ENCODE measurements around the gene PRDM16.
A peak's percentile ranks its signal among the peaks of the same experiment; 100 is the strongest.

Gene PRDM16

GRCh38 chr1:3064901-3065300 is 4.1 kb upstream of the PRDM16 start:
- no peak overlapping the region for H3K4me3 Mint-ChIP-seq
- peaks cover 0 to 2% of the 10 kb centered on the region in 2 donors for H3K4me1 Mint-ChIP-seq (ENCODE audit: low read depth in 2 of 2)
- H3K36me3 Mint-ChIP-seq (ENCODE audit: insufficient read depth), result no peaks in the 10 kb centered on the region
- H3K27ac Mint-ChIP-seq, result no peak overlapping the region
- H3K27me3 Mint-ChIP-seq, result peaks cover 7 to 35% of the 10 kb centered on the region in 2 donors
- no peaks in the 10 kb centered on the region for H3K9me3 Mint-ChIP-seq
- no peak for DNase-seq
- no peak for ATAC-seq (replicated peaks)

DNA sequence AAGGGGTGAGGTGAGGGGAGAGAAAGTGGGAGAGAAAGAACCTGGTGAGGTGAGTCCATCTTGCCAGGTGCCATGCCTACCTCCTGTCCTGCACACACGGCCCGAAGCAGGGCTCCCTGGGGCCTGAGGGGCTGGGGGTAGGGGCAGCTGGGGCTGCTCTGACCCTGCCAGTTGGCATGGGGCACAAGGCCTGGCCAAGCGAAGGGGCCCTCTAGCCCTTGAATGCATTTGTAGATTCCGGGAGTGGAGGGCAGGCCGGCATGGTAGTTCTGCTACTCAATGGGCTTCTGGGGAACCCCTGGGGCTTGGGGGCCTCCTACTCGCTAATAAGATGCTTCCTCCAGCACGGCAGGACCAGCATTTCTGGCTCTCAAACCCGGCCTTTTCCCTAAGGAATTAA is 3.6 kb upstream of the PRDM16 start:
- H3K27ac Mint-ChIP-seq, result no peak overlapping the region
- H3K27me3 Mint-ChIP-seq, result peaks cover 7 to 33% of the 10 kb centered on the region in 2 donors
- no peaks in the 10 kb centered on the region for H3K36me3 Mint-ChIP-seq (ENCODE audit: insufficient read depth)
- DNase-seq, result no peak
- H3K4me1 Mint-ChIP-seq (ENCODE audit: low read depth in 2 of 2), result peaks cover 0 to 2% of the 10 kb centered on the region in 2 donors
- no peak for ATAC-seq (replicated peaks)
- H3K4me3 Mint-ChIP-seq, result no peak overlapping the region
- H3K9me3 Mint-ChIP-seq, result no peaks in the 10 kb centered on the region

GRCh38 chr1:3065797-3066196 is 3.2 kb upstream of the PRDM16 start:
- DNase-seq, result no peak
- H3K9me3 Mint-ChIP-seq, result no peaks in the 10 kb centered on the region
- ATAC-seq (replicated peaks), result no peak
- no peak overlapping the region for H3K27ac Mint-ChIP-seq
- no peaks in the 10 kb centered on the region for H3K36me3 Mint-ChIP-seq (ENCODE audit: insufficient read depth)
- peaks cover 7 to 29% of the 10 kb centered on the region in 2 donors for H3K27me3 Mint-ChIP-seq
- peaks cover 0 to 2% of the 10 kb centered on the region in 2 donors for H3K4me1 Mint-ChIP-seq (ENCODE audit: low read depth in 2 of 2)
- H3K4me3 Mint-ChIP-seq, result no peak overlapping the region

DNA sequence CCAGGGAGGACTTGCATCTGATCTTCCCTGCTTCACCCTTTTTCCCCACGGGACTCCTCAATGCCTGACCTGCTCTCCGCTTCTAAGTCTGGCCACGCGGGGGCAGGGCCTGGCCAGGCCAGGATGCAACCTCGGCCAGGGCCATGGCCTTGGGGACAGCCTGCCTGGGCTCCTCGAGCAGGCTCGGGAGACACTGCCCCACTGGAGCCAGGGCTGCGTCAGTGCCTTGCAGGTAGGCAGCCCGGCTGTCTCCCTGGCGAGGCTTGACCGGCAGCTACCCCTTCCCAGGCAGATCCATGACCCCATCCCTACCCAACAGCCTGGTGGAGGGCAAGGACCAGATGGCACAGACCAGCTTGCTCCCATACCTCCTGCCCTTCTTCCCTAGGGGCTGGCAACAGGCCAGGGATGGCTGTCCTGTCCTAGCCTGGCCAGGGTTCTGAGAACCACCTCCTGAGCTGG is 2.7 kb upstream of the PRDM16 start:
- no peak overlapping the region for H3K27ac Mint-ChIP-seq
- no peak for ATAC-seq (replicated peaks)
- H3K4me1 Mint-ChIP-seq (ENCODE audit: low read depth in 2 of 2), result peaks cover 0 to 2% of the 10 kb centered on the region in 2 donors
- H3K4me3 Mint-ChIP-seq, result no peak overlapping the region
- no peak for DNase-seq
- H3K9me3 Mint-ChIP-seq, result no peaks in the 10 kb centered on the region
- H3K27me3 Mint-ChIP-seq, result peaks cover 7 to 24% of the 10 kb centered on the region in 2 donors
- no peaks in the 10 kb centered on the region for H3K36me3 Mint-ChIP-seq (ENCODE audit: insufficient read depth)

DNA sequence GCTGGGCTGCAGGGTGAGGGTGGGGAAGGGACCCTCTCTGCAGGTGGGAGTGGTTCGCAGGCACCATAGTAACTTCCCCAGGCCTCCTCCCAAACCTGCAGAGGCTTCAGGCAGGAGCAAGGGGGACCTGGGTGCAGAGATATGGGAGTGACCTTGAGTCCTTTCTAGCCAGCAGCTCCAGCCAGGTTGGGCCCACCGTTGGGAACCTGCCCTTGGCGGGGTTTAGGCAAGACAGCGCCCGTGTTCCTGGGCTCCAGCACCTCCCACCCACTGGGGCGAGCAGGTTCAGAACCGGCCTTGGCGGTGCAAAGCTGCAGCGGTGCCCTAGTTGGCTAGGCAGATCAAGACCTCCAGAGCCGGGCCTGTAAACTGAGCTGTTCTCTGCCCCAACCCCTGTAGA is 2.2 kb upstream of the PRDM16 start:
- Mint-ChIP-seq H3K36me3 (ENCODE audit: insufficient read depth) (no peaks in the 10 kb centered on the region), H3K4me1 (ENCODE audit: low read depth in 2 of 2) (peaks cover 0 to 2% of the 10 kb centered on the region in 2 donors), H3K27me3 (peaks cover 7 to 21% of the 10 kb centered on the region in 2 donors), H3K27ac (no peak overlapping the region), H3K4me3 (no peak overlapping the region), H3K9me3 (no peaks in the 10 kb centered on the region)
- DNase-seq (no peak), ATAC-seq (replicated peaks) (no peak)

GRCh38 chr1:3067301-3067670 is 1.7 kb upstream of the PRDM16 start:
- Mint-ChIP-seq H3K36me3 (ENCODE audit: insufficient read depth) (no peaks in the 10 kb centered on the region), H3K4me1 (ENCODE audit: low read depth in 2 of 2) (peaks cover 0 to 2% of the 10 kb centered on the region in 2 donors), H3K27ac (no peak overlapping the region), H3K27me3 (peaks cover 10 to 26% of the 10 kb centered on the region in 2 donors), H3K4me3 (peak overlapping the region; percentile 48 to 57), H3K9me3 (no peaks in the 10 kb centered on the region)
- ATAC-seq (replicated peaks), result no peak
- DNase-seq, result no peak

- Mint-ChIP-seq H3K4me1 (ENCODE audit: low read depth in 2 of 2) (peaks cover 0 to 2% of the 10 kb centered on the region in 2 donors), H3K27me3 (peaks cover 11 to 32% of the 10 kb centered on the region in 2 donors), H3K4me3 (peak overlapping the region; percentile 48 to 57), H3K36me3 (ENCODE audit: insufficient read depth) (no peaks in the 10 kb centered on the region), H3K27ac (no peak overlapping the region), H3K9me3 (no peaks in the 10 kb centered on the region)
- ATAC-seq (replicated peaks), result no peak
- DNase-seq, result no peak
Observed at GRCh38 chr1:3067671-3068563, 1.1 kb upstream of the PRDM16 start.

DNA sequence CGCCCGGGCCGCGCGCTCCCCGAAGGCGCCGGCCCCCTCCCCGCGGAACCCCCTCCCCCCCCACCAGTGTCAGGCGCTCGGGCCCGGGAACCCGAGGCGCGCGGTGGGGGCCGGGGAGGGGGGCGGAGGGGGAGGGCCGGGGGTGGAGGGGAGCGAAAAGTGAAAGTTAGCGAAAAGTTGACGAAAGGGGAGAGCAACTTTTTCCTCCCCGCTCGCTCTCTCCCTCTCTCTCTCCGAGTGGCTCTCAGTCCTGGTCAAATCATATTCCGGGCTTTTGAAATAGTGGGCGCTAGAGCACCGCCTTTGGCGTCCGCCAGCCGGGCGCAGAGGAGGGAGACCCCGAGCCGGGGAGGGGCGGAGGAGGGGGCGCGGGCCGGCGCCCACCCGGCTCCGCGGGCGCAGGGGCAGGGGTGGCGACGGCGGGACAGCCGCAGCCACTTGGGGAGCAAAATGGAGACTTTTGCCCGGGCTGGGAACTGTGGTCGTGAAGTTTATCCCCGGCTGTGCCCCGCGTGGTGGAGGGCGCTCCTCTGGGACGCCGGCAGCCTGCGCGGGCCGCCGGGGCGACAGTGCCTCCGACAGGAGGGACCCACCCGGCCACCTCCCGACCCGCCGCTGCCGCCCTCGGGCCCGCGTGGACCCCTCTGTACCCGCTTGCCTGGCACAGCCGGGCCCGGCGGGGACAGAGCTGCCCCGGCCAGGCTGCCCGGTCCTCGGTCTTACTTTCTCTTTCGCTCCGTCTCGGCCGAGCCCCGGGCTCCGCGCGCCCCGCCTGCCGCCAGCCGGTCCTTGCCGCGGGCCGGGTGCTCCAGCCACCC is 697 bp downstream of the PRDM16 start:
- Mint-ChIP-seq H3K4me1 (ENCODE audit: low read depth in 2 of 2) (peaks cover 0 to 2% of the 10 kb centered on the region in 2 donors), H3K9me3 (no peaks in the 10 kb centered on the region), H3K27me3 (peaks cover 11 to 37% of the 10 kb centered on the region in 2 donors), H3K4me3 (peak overlapping the region in 1 of 2 donors; percentile 59), H3K27ac (no peak overlapping the region), H3K36me3 (ENCODE audit: insufficient read depth) (no peaks in the 10 kb centered on the region)
- no peak for DNase-seq
- ATAC-seq (replicated peaks), result no peak

DNA sequence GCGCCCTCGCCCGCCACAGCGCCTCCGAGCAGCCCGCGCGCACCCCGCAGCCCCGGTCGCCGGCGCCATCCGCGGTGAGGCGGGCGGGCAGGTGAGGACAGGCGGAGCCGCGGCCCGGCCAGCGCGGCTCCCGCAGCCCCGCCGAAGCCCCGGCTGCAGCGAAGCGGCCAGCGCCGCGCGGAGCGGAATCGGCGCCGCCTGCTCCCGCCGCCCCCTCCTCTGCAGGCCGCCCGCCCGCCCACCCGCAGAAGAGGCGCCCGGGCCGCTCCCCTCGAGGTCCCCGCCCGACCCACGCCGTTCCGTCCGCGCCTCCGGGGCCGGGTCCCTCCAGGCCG is 1.3 kb downstream of the PRDM16 start:
- no peak for DNase-seq
- Mint-ChIP-seq H3K27me3 (peaks cover 11 to 38% of the 10 kb centered on the region in 2 donors), H3K27ac (no peak overlapping the region), H3K4me1 (ENCODE audit: low read depth in 2 of 2) (peaks cover 0 to 2% of the 10 kb centered on the region in 2 donors), H3K4me3 (no peak overlapping the region), H3K36me3 (ENCODE audit: insufficient read depth) (no peaks in the 10 kb centered on the region), H3K9me3 (no peaks in the 10 kb centered on the region)
- ATAC-seq (replicated peaks), result no peak

- peaks cover 10 to 38% of the 10 kb centered on the region in 2 donors for H3K27me3 Mint-ChIP-seq
- ATAC-seq (replicated peaks), result no peak
- H3K27ac Mint-ChIP-seq, result no peak overlapping the region
- no peaks in the 10 kb centered on the region for H3K9me3 Mint-ChIP-seq
- H3K36me3 Mint-ChIP-seq (ENCODE audit: insufficient read depth), result no peaks in the 10 kb centered on the region
- peaks cover 0 to 2% of the 10 kb centered on the region in 2 donors for H3K4me1 Mint-ChIP-seq (ENCODE audit: low read depth in 2 of 2)
- no peak for DNase-seq
- H3K4me3 Mint-ChIP-seq, result peak overlapping the region; percentile 8 to 36
Observed at GRCh38 chr1:3070644-3071564, 1.9 kb downstream of the PRDM16 start.

DNA sequence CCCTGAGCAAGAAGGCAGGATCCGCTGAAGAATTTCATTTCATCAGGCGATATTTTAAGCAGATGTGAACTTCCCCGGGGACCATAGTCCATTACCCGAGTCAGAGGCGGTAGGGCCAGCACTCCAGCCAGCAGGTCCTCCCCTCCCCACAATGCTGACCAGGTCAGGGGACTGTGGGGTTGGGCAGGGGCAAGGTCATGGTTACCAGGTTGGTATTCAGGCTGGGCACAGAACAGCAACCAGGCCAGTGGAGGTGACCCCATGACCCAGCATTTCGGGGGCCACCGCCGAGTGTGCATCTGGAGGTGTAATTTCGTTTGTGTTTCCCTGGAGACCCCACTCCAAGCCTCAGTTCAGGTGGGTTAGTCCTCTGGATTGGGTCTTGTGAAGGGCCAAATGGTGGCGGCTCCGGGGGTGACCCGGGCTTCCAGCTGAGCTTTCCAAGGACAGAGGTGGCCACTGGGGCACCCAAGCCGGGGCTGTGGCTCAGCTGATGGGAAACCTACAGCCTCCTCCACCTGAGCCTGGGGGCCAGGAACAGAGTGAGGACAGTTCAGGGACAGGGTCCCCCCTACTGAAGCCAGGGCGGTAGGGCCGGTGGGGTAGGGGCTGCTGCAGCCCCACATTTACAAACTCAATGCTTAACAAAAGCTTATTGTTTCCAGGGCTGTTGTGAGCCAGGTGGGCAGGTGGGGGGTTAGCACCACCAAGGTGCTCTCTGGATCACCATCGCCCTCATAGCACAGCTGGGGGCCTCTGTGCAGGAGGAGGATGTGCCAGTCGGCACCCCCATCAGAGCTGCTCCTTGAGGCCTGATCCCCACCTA is 2.8 kb downstream of the PRDM16 start:
- ATAC-seq (replicated peaks), result no peak
- H3K27ac Mint-ChIP-seq, result no peak overlapping the region
- no peaks in the 10 kb centered on the region for H3K36me3 Mint-ChIP-seq (ENCODE audit: insufficient read depth)
- H3K4me1 Mint-ChIP-seq (ENCODE audit: low read depth in 2 of 2), result peaks cover 0 to 2% of the 10 kb centered on the region in 2 donors
- peak overlapping the region in 1 of 2 donors; percentile 36 for H3K4me3 Mint-ChIP-seq
- no peaks in the 10 kb centered on the region for H3K9me3 Mint-ChIP-seq
- no peak for DNase-seq
- H3K27me3 Mint-ChIP-seq, result peaks cover 11 to 38% of the 10 kb centered on the region in 2 donors

GRCh38 chr1:3072391-3073185 is 3.6 kb downstream of the PRDM16 start:
- no peak overlapping the region for H3K27ac Mint-ChIP-seq
- no peaks in the 10 kb centered on the region for H3K36me3 Mint-ChIP-seq (ENCODE audit: insufficient read depth)
- H3K9me3 Mint-ChIP-seq, result no peaks in the 10 kb centered on the region
- H3K4me3 Mint-ChIP-seq, result peak overlapping the region in 1 of 2 donors; percentile 19
- peaks cover 0 to 2% of the 10 kb centered on the region in 2 donors for H3K4me1 Mint-ChIP-seq (ENCODE audit: low read depth in 2 of 2)
- no peak for ATAC-seq (replicated peaks)
- peaks cover 15 to 38% of the 10 kb centered on the region in 2 donors for H3K27me3 Mint-ChIP-seq
- no peak for DNase-seq
